ENCODE results near the gene SDK2.

SDK2 gene

GRCh38 chr17:73603971-73604370 is 40.3 kb downstream of the SDK2 start:
- Histone ChIP-seq H3K27me3 (ENCODE audit: low read depth, low read length) (no peaks in the 10 kb centered on the region), H3K27ac (ENCODE audit: low read length) (no peak overlapping the region), H3K36me3 (ENCODE audit: control insufficient read depth in 1 of 2, insufficient read depth in 2 of 2, low read length in 2 of 2) (no peaks in the 10 kb centered on the region), H3K4me3 (ENCODE audit: low read depth in 1 of 2, low read length in 2 of 2) (no peak overlapping the region), H3K9me3 (ENCODE audit: control insufficient read depth in 1 of 2, low read length in 2 of 2) (no peaks in the 10 kb centered on the region), H3K4me1 (ENCODE audit: control insufficient read depth in 1 of 2, insufficient read depth in 2 of 2, low read length in 2 of 2) (no peaks in the 10 kb centered on the region)

- peaks cover 0 to 5% of the 10 kb centered on the region in 2 donors for H3K4me1 ChIP-seq (ENCODE audit: control insufficient read depth in 1 of 2, insufficient read depth in 2 of 2, low read length in 2 of 2)
- H3K9me3 ChIP-seq (ENCODE audit: control insufficient read depth in 1 of 2, low read length in 2 of 2) = no peaks in the 10 kb centered on the region
- no peaks in the 10 kb centered on the region for H3K27me3 ChIP-seq (ENCODE audit: low read depth, low read length)
- no peak overlapping the region for H3K4me3 ChIP-seq (ENCODE audit: low read depth in 1 of 2, low read length in 2 of 2)
- no peak overlapping the region for H3K27ac ChIP-seq (ENCODE audit: low read length)
- no peaks in the 10 kb centered on the region for H3K36me3 ChIP-seq (ENCODE audit: control insufficient read depth in 1 of 2, insufficient read depth in 2 of 2, low read length in 2 of 2)
Measured at GRCh38 chr17:73600103-73600871, 44.0 kb downstream of the SDK2 start.

GRCh38 chr17:73599599-73599998 is 44.6 kb downstream of the SDK2 start:
- no peak overlapping the region for H3K27ac ChIP-seq (ENCODE audit: low read length)
- H3K4me1 ChIP-seq (ENCODE audit: control insufficient read depth in 1 of 2, insufficient read depth in 2 of 2, low read length in 2 of 2) = peaks cover 0 to 5% of the 10 kb centered on the region in 2 donors
- H3K9me3 ChIP-seq (ENCODE audit: control insufficient read depth in 1 of 2, low read length in 2 of 2) = no peaks in the 10 kb centered on the region
- H3K27me3 ChIP-seq (ENCODE audit: low read depth, low read length) = no peaks in the 10 kb centered on the region
- no peak overlapping the region for H3K4me3 ChIP-seq (ENCODE audit: low read depth in 1 of 2, low read length in 2 of 2)
- no peaks in the 10 kb centered on the region for H3K36me3 ChIP-seq (ENCODE audit: control insufficient read depth in 1 of 2, insufficient read depth in 2 of 2, low read length in 2 of 2)

GRCh38 chr17:73598212-73598611 is 46.0 kb downstream of the SDK2 start:
- Histone ChIP-seq H3K36me3 (ENCODE audit: control insufficient read depth in 1 of 2, insufficient read depth in 2 of 2, low read length in 2 of 2) (no peaks in the 10 kb centered on the region), H3K27ac (ENCODE audit: low read length) (no peak overlapping the region), H3K27me3 (ENCODE audit: low read depth, low read length) (no peaks in the 10 kb centered on the region), H3K4me3 (ENCODE audit: low read depth in 1 of 2, low read length in 2 of 2) (no peak overlapping the region), H3K4me1 (ENCODE audit: control insufficient read depth in 1 of 2, insufficient read depth in 2 of 2, low read length in 2 of 2) (peaks cover 0 to 5% of the 10 kb centered on the region in 2 donors), H3K9me3 (ENCODE audit: control insufficient read depth in 1 of 2, low read length in 2 of 2) (no peaks in the 10 kb centered on the region)

- H3K36me3 ChIP-seq (ENCODE audit: control insufficient read depth in 1 of 2, insufficient read depth in 2 of 2, low read length in 2 of 2) = no peaks in the 10 kb centered on the region
- no peak overlapping the region for H3K4me3 ChIP-seq (ENCODE audit: low read depth in 1 of 2, low read length in 2 of 2)
- H3K4me1 ChIP-seq (ENCODE audit: control insufficient read depth in 1 of 2, insufficient read depth in 2 of 2, low read length in 2 of 2) = peaks cover 0 to 5% of the 10 kb centered on the region in 2 donors
- H3K27ac ChIP-seq (ENCODE audit: low read length) = no peak overlapping the region
- no peaks in the 10 kb centered on the region for H3K27me3 ChIP-seq (ENCODE audit: low read depth, low read length)
- no peaks in the 10 kb centered on the region for H3K9me3 ChIP-seq (ENCODE audit: control insufficient read depth in 1 of 2, low read length in 2 of 2)
Measured at GRCh38 chr17:73595931-73596330, 48.3 kb downstream of the SDK2 start.

GRCh38 chr17:73595479-73595878 is 48.8 kb downstream of the SDK2 start:
- Histone ChIP-seq H3K27ac (ENCODE audit: low read length) (no peak overlapping the region), H3K4me3 (ENCODE audit: low read depth in 1 of 2, low read length in 2 of 2) (no peak overlapping the region), H3K4me1 (ENCODE audit: control insufficient read depth in 1 of 2, insufficient read depth in 2 of 2, low read length in 2 of 2) (peaks cover 0 to 5% of the 10 kb centered on the region in 2 donors), H3K36me3 (ENCODE audit: control insufficient read depth in 1 of 2, insufficient read depth in 2 of 2, low read length in 2 of 2) (no peaks in the 10 kb centered on the region), H3K27me3 (ENCODE audit: low read depth, low read length) (no peaks in the 10 kb centered on the region), H3K9me3 (ENCODE audit: control insufficient read depth in 1 of 2, low read length in 2 of 2) (no peaks in the 10 kb centered on the region)

GRCh38 chr17:73595068-73595467 is 49.2 kb downstream of the SDK2 start:
- H3K4me1 ChIP-seq (ENCODE audit: control insufficient read depth in 1 of 2, insufficient read depth in 2 of 2, low read length in 2 of 2) = peaks cover 0 to 5% of the 10 kb centered on the region in 2 donors
- no peaks in the 10 kb centered on the region for H3K27me3 ChIP-seq (ENCODE audit: low read depth, low read length)
- no peak overlapping the region for H3K4me3 ChIP-seq (ENCODE audit: low read depth in 1 of 2, low read length in 2 of 2)
- H3K36me3 ChIP-seq (ENCODE audit: control insufficient read depth in 1 of 2, insufficient read depth in 2 of 2, low read length in 2 of 2) = no peaks in the 10 kb centered on the region
- no peaks in the 10 kb centered on the region for H3K9me3 ChIP-seq (ENCODE audit: control insufficient read depth in 1 of 2, low read length in 2 of 2)
- no peak overlapping the region for H3K27ac ChIP-seq (ENCODE audit: low read length)

- Histone ChIP-seq H3K4me1 (ENCODE audit: control insufficient read depth in 1 of 2, insufficient read depth in 2 of 2, low read length in 2 of 2) (peaks cover 0 to 5% of the 10 kb centered on the region in 2 donors), H3K36me3 (ENCODE audit: control insufficient read depth in 1 of 2, insufficient read depth in 2 of 2, low read length in 2 of 2) (no peaks in the 10 kb centered on the region), H3K27me3 (ENCODE audit: low read depth, low read length) (no peaks in the 10 kb centered on the region), H3K27ac (ENCODE audit: low read length) (no peak overlapping the region), H3K4me3 (ENCODE audit: low read depth in 1 of 2, low read length in 2 of 2) (no peak overlapping the region), H3K9me3 (ENCODE audit: control insufficient read depth in 1 of 2, low read length in 2 of 2) (no peaks in the 10 kb centered on the region)
Measured at GRCh38 chr17:73594598-73594997, 49.6 kb downstream of the SDK2 start.

- Histone ChIP-seq H3K4me1 (ENCODE audit: control insufficient read depth in 1 of 2, insufficient read depth in 2 of 2, low read length in 2 of 2) (peaks cover 0 to 5% of the 10 kb centered on the region in 2 donors), H3K9me3 (ENCODE audit: control insufficient read depth in 1 of 2, low read length in 2 of 2) (no peaks in the 10 kb centered on the region), H3K4me3 (ENCODE audit: low read depth in 1 of 2, low read length in 2 of 2) (no peak overlapping the region), H3K36me3 (ENCODE audit: control insufficient read depth in 1 of 2, insufficient read depth in 2 of 2, low read length in 2 of 2) (no peaks in the 10 kb centered on the region), H3K27me3 (ENCODE audit: low read depth, low read length) (no peaks in the 10 kb centered on the region), H3K27ac (ENCODE audit: low read length) (no peak overlapping the region)
Measured at GRCh38 chr17:73594025-73594424, 50.2 kb downstream of the SDK2 start.

GRCh38 chr17:73593249-73593965 is 50.8 kb downstream of the SDK2 start:
- no peaks in the 10 kb centered on the region for H3K36me3 ChIP-seq (ENCODE audit: control insufficient read depth in 1 of 2, insufficient read depth in 2 of 2, low read length in 2 of 2)
- peaks cover 0 to 5% of the 10 kb centered on the region in 2 donors for H3K4me1 ChIP-seq (ENCODE audit: control insufficient read depth in 1 of 2, insufficient read depth in 2 of 2, low read length in 2 of 2)
- no peaks in the 10 kb centered on the region for H3K9me3 ChIP-seq (ENCODE audit: control insufficient read depth in 1 of 2, low read length in 2 of 2)
- H3K4me3 ChIP-seq (ENCODE audit: low read depth in 1 of 2, low read length in 2 of 2) = no peak overlapping the region
- H3K27ac ChIP-seq (ENCODE audit: low read length) = no peak overlapping the region
- H3K27me3 ChIP-seq (ENCODE audit: low read depth, low read length) = no peaks in the 10 kb centered on the region

- Histone ChIP-seq H3K27ac (ENCODE audit: low read length) (no peak overlapping the region), H3K4me1 (ENCODE audit: control insufficient read depth in 1 of 2, insufficient read depth in 2 of 2, low read length in 2 of 2) (peaks cover 0 to 5% of the 10 kb centered on the region in 2 donors), H3K4me3 (ENCODE audit: low read depth in 1 of 2, low read length in 2 of 2) (no peak overlapping the region), H3K36me3 (ENCODE audit: control insufficient read depth in 1 of 2, insufficient read depth in 2 of 2, low read length in 2 of 2) (no peaks in the 10 kb centered on the region), H3K27me3 (ENCODE audit: low read depth, low read length) (no peaks in the 10 kb centered on the region), H3K9me3 (ENCODE audit: control insufficient read depth in 1 of 2, low read length in 2 of 2) (no peaks in the 10 kb centered on the region)
Measured at GRCh38 chr17:73592501-73592961, 51.7 kb downstream of the SDK2 start.

All from muscle layer of duodenum (tissue), 2 donors.